ENCODE measurements around the gene LMNB1.

LMNB1 gene

GRCh38 chr5:126745259-126745992, 31.5 kb upstream of the LMNB1 start:
- no peak overlapping the region for H3K4me3 ChIP-seq (ENCODE audit: control insufficient read depth, low read depth, low read length)
- DNase-seq (ENCODE audit: low read depth), result no peak
- TF ChIP-seq CTCF (IDR thresholded peaks at IDR 0.05; ENCODE audit: control insufficient read depth, insufficient read depth, low read depth, low read length, missing control alignments), result no peak

- no peak for TF ChIP-seq CTCF (IDR thresholded peaks at IDR 0.05; ENCODE audit: control insufficient read depth, insufficient read depth, low read depth, low read length, missing control alignments)
- DNase-seq (ENCODE audit: low read depth), result no peak
- H3K4me3 ChIP-seq (ENCODE audit: control insufficient read depth, low read depth, low read length), result no peak overlapping the region
Measured at GRCh38 chr5:126746290-126746689, 30.6 kb upstream of the LMNB1 start.

- no peak overlapping the region for H3K4me3 ChIP-seq (ENCODE audit: control insufficient read depth, low read depth, low read length)
- no peak for DNase-seq (ENCODE audit: low read depth)
- TF ChIP-seq CTCF (IDR thresholded peaks at IDR 0.05; ENCODE audit: control insufficient read depth, insufficient read depth, low read depth, low read length, missing control alignments), result no peak
Measured at GRCh38 chr5:126752081-126752785, 24.7 kb upstream of the LMNB1 start.

- H3K4me3 ChIP-seq (ENCODE audit: control insufficient read depth, low read depth, low read length), result no peak overlapping the region
- TF ChIP-seq CTCF (IDR thresholded peaks at IDR 0.05; ENCODE audit: control insufficient read depth, insufficient read depth, low read depth, low read length, missing control alignments), result no peak
- no peak for DNase-seq (ENCODE audit: low read depth)
Measured at GRCh38 chr5:126753227-126753626, 23.7 kb upstream of the LMNB1 start.

- no peak overlapping the region for H3K4me3 ChIP-seq (ENCODE audit: control insufficient read depth, low read depth, low read length)
- TF ChIP-seq CTCF (IDR thresholded peaks at IDR 0.05; ENCODE audit: control insufficient read depth, insufficient read depth, low read depth, low read length, missing control alignments), result no peak
- no peak for DNase-seq (ENCODE audit: low read depth)
Measured at GRCh38 chr5:126754609-126755008, 22.3 kb upstream of the LMNB1 start.

GRCh38 chr5:126755593-126755992, 21.3 kb upstream of the LMNB1 start:
- DNase-seq (ENCODE audit: low read depth), result no peak

More at GRCh38 chr5:126755593-126755992, 21.3 kb upstream of the LMNB1 start:
- H3K4me3 ChIP-seq (ENCODE audit: control insufficient read depth, low read depth, low read length), result no peak overlapping the region
- TF ChIP-seq CTCF (IDR thresholded peaks at IDR 0.05; ENCODE audit: control insufficient read depth, insufficient read depth, low read depth, low read length, missing control alignments), result no peak

Data from AG09309 (cell line).